ENCODE measurements around the gene ABCC11. TPM values are rescaled to one million over a fixed set of nuclear protein-coding genes. Genes with fewer than 3 reads are reported as not detected.

ABCC11 gene
- total and polyA plus RNA-seq, 2 of the 4 experiments (the other 2 are of a cell fraction): 0.09 to 0.18 TPM

- peak; percentile 93 for TF ChIP-seq CTCF (conservative IDR thresholded peaks at IDR 0.05; ENCODE audit: low read depth, low read length)
- TF ChIP-seq BHLHE40 (IDR thresholded peaks at IDR 0.05; ENCODE audit: low read depth, low read length): no peak
Measured at GRCh38 chr16:48164907-48165715, 82.2 kb downstream of the ABCC11 start (continued).

All from IMR-90 (cell line).